Measurements from ENCODE around the gene ALDH4A1. TPM values are rescaled to one million over a fixed set of nuclear protein-coding genes. Genes with fewer than 3 reads are reported as not detected.

ALDH4A1 gene
- total and polyA plus RNA-seq, 8 donors, result 3.5 to 16.0 (median 8.6) TPM

- intact Hi-C loops (cut with DNase I; ENCODE audit: low total_unique reads), result loop anchor here (10.0 kb wide), 1 partner anchor 48 kb away; the partner anchor contains the start of gene IFFO2
- TF ChIP-seq CTCF (IDR thresholded peaks at IDR 0.05), result peak in 5 of 7 experiments; percentile 59 to 89 (median 75)
- TF ChIP-seq POLR2AphosphoS5 (IDR thresholded peaks at IDR 0.05), result no peak
- TF ChIP-seq EP300 (IDR thresholded peaks at IDR 0.05), result no peak
- TF ChIP-seq POLR2A (IDR thresholded peaks at IDR 0.05), result no peak
Measured at GRCh38 chr1:18907021-18907916, 4.9 kb upstream of the ALDH4A1 start.

GRCh38 chr1:18903291-18903756, 969 bp upstream of the ALDH4A1 start:
- no peak for DNase-seq
- peaks cover 3 to 9% (median 7%) of the 10 kb centered on the region in 4 donors for H3K36me3 ChIP-seq
- WGBS, 5 donors, result 18 to 32% (median 25%) methylated on average over 8 of the region's 8 CpGs
- peak overlapping the region; percentile 74 to 93 (median 78) for H3K4me3 ChIP-seq
- no peaks in the 10 kb centered on the region for H3K9me3 ChIP-seq
- no peak for TF ChIP-seq EP300 (IDR thresholded peaks at IDR 0.05)
- TF ChIP-seq POLR2A (IDR thresholded peaks at IDR 0.05), result no peak
- no peak for TF ChIP-seq CTCF (IDR thresholded peaks at IDR 0.05)
- TF ChIP-seq POLR2AphosphoS5 (IDR thresholded peaks at IDR 0.05), result no peak
- peak overlapping the region; percentile 90 to 96 (median 93) for H3K27ac ChIP-seq
- H3K27me3 ChIP-seq, result no peaks in the 10 kb centered on the region
- intact Hi-C loops (cut with DNase I; ENCODE audit: low total_unique reads), result loop anchor here (10.0 kb wide), 1 partner anchor 51 kb away; the partner anchor contains the start of gene IFFO2
- H3K4me1 ChIP-seq, result peaks cover 19 to 46% (median 36%) of the 10 kb centered on the region in 4 donors

More at GRCh38 chr1:18907021-18907916, 4.9 kb upstream of the ALDH4A1 start:
- Histone ChIP-seq H3K36me3 (peaks cover 17 to 47% (median 44%) of the 10 kb centered on the region in 4 donors), H3K27me3 (no peaks in the 10 kb centered on the region), H3K4me1 (peaks cover 19 to 31% (median 24%) of the 10 kb centered on the region in 4 donors), H3K9me3 (no peaks in the 10 kb centered on the region), H3K27ac (peak overlapping the region in 4 of 5 donors; percentile 56 to 66 (median 61)), H3K4me3 (no peak overlapping the region)
- DNase-seq, result peak; percentile 46 to 85
- 37 to 58% (median 51%) methylated on average over 14 to 16 of the region's 16 CpGs for WGBS, 5 donors

GRCh38 chr1:18901952-18902522, 318 bp downstream of the ALDH4A1 start:
- peak in 1 of 3 donors; percentile 61 for TF ChIP-seq POLR2AphosphoS5 (IDR thresholded peaks at IDR 0.05)
- TF ChIP-seq CTCF (IDR thresholded peaks at IDR 0.05), result no peak
- WGBS, 5 donors, result 1 to 2% (median 1%) methylated on average over 16 to 44 of the region's 44 CpGs
- H3K4me3 ChIP-seq, result peak overlapping the region; percentile 74 to 93 (median 78)
- peak overlapping the region; percentile 77 to 96 (median 91) for H3K27ac ChIP-seq
- peaks cover 7 to 33% (median 27%) of the 10 kb centered on the region in 4 donors for H3K4me1 ChIP-seq
- no peaks in the 10 kb centered on the region for H3K27me3 ChIP-seq
- no peaks in the 10 kb centered on the region for H3K36me3 ChIP-seq
- no peaks in the 10 kb centered on the region for H3K9me3 ChIP-seq
- intact Hi-C loops (cut with DNase I; ENCODE audit: low total_unique reads), result loop anchor here (10.0 kb wide), 1 partner anchor 53 kb away; the partner anchor contains the start of gene IFFO2
- peak in 1 of 2 donors; percentile 59 for DNase-seq

Measured in stomach (tissue), 9 donors.